GM19395 (cell line): Measurements from ENCODE around the gene MMP20.

Experiments
- ATAC-seq: cut with Tn5 transposase; IDR thresholded peaks from one replicate; pipeline ENCODE4 v1.9.1; 2021; ENCODE audit warnings: mild to moderate bottlenecking, moderate library complexity; ENCODE audit not compliant: unreplicated experiment

The MMP20 gene

GRCh38 chr11:102623128-102623527, 2.0 kb downstream of the MMP20 start:
- no peak for ATAC-seq

GRCh38 chr11:102622258-102622657, 2.9 kb downstream of the MMP20 start:
- ATAC-seq, result no peak

GRCh38 chr11:102620818-102621561, 4.1 kb downstream of the MMP20 start:
- ATAC-seq, result peak; percentile 82

GRCh38 chr11:102620179-102620578, 5.0 kb downstream of the MMP20 start:
- no peak for ATAC-seq

GRCh38 chr11:102617466-102618008, 7.6 kb downstream of the MMP20 start:
- ATAC-seq, result no peak

GRCh38 chr11:102615894-102616432, 9.2 kb downstream of the MMP20 start:
- no peak for ATAC-seq

DNA sequence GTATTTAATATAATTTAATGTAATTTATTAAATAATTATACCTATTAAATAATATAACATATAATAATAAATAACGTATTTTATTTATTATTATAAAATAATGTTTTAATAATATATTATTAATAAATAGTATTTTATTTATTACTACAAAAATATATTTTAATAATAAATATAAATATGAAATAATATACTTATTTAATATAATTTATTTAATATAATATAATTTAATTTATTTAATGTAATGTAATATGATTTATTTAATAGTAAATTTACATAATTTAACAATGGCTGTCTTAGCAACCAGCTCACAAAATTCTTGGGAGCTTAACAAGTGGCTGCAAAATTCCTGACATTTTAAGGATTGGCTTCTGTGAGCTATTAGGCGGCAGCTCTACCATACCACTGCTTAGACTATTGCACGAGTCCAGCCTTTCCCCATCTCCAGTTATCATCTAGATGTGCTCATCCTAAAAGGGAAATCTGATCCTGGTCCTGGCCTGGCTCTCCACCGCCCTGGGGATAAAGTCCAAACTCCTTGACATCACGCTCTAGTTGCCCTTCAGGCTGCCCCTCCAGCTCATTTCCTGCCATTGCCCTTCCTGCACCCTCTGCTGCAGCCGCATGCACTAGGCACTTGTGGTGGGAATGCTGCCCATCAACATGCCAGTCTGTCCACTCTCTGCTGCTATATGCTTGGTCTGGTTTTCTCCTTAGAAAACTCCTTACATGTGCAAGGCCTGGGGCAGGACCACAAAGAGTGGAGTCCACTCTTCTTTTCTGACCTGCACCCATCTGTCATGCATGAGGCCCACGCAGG, 9.8 kb downstream of the MMP20 start:
- ATAC-seq, result no peak

GRCh38 chr11:102614485-102614884, 10.6 kb downstream of the MMP20 start:
- ATAC-seq, result no peak

- ATAC-seq, result no peak
Measured at GRCh38 chr11:102614031-102614430, 11.1 kb downstream of the MMP20 start.

DNA sequence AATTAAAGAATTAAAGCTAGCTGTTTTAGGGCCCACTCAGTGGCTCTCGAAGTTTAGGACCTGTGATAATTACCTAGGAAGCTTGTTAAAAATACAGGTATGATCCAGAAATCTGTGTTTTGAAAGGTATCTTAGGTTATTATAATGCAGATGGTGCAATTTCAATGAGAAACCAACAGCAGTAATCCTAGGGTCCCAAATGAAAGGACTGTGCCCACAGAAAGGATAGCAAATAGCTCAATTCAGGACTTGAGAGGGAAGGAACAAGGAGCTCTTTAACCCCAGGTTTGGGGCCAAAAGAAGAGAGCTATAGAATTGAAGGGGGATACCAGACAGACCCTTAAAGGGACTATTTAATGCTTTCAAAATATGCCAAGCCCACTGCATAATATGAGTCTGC, 11.7 kb downstream of the MMP20 start:
- ATAC-seq, result no peak

DNA sequence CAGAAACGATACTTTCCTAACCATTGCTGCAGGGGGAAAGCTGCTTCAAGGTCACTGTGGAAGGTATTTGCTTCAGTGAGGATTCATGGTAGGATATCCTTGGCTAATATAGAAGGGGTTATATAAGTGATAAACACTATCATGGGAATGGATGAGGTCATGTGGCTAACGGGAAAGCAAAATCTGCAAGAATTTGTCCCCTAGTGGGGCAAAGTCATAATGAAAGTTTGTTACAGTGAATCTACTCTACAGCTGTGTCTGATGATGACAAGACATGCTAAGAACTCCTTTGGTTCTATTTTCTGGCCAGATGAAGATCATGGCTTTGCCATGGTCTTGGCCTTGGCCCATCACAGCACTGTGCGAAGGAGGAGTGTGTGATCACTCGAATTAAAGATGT, 13.8 kb downstream of the MMP20 start:
- ATAC-seq, result peak; percentile 59

DNA sequence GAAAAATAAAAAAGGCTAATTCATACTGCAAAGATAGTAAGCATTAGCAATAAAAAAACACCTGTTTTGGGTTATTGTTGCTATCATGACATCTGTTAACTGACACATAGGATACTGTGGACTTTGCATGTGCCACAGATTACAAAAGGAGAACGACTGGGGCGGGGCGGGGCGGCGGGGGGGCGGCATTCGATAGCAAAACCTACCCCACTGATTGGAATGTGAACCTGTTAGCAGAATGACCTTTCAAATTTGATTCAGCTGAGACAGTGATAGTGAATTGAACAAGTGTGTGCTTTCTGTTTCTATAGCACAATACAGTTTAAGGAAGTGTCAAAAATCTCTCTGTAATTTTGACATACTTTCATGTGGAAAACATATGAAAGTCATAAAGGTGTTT, 14.9 kb downstream of the MMP20 start:
- peak; percentile 35 for ATAC-seq

GRCh38 chr11:102608699-102609098, 16.4 kb downstream of the MMP20 start:
- no peak for ATAC-seq

GRCh38 chr11:102604875-102605274, 20.3 kb downstream of the MMP20 start:
- ATAC-seq, result no peak

- ATAC-seq, result no peak
Measured at GRCh38 chr11:102604011-102604410, 21.1 kb downstream of the MMP20 start.

GRCh38 chr11:102603576-102603975, 21.6 kb downstream of the MMP20 start:
- ATAC-seq, result no peak

DNA sequence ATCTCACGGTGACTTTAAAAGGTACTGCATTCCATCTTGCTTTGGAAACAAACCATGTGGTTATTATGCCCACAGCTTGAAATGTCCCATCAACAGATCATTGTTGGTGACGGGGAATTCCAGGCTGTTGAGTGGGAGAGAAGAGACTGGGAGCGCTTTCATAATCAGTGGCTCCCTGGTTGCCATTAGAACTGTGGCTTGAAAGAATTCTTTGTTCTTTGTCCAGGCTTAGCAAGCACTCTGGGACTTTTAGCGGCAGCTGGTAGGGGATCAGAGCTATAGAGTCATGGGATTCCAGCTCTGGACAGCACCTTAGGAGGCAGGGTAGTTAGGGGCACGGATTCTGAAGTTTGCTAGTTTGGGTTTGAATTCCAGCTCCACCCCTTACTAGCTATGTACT, 22.0 kb downstream of the MMP20 start:
- no peak for ATAC-seq

DNA sequence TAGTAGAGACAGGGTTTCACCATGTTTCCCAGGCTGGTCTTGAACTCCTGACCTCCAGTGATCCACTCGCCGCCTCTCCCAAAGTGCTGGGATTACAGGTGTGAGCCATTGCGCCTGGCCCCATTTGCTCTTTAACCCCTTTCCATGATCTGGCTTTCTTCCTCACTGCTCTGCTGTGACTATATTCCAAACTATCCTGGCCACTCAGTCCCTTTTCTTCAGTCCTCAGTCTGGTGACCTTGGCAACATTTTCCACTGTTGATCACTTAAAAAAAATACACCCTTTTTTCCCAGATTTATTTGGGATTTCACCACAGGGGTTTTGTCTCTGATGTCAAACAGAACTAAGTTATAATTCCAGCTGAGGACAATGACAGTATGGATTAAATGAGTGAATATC, 24.5 kb downstream of the MMP20 start:
- no peak for ATAC-seq

DNA sequence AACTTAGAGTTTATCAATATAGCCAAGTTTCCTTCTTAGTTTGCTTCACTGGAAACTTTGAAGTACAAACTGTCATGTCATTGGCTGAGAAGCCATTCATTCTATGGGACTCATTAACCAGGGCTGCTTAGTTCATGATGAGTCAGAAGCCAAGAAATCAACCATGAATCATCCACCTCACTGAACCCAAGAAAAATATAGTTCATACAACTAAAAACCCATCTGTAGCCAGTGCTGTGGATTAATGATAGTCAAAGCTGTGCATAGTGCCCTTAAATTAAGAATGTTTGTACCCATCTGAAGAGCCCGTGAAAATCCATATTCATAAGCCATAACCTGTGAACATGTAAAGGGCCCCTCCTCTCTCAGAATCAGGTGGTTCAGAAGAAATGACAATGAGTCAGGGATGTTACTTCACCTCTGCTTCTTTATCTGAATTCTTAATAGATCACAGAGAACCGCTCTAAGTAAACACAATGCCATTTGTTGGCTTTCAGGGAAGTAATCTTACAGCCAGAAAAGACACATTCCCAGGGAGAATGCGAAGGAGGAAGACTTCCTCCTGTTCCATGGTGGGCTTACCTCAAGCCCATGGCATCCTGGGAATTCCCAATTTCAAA, 25.4 kb downstream of the MMP20 start:
- peak; percentile 94 for ATAC-seq

- no peak for ATAC-seq
Measured at GRCh38 chr11:102598272-102598671, 26.9 kb downstream of the MMP20 start.

DNA sequence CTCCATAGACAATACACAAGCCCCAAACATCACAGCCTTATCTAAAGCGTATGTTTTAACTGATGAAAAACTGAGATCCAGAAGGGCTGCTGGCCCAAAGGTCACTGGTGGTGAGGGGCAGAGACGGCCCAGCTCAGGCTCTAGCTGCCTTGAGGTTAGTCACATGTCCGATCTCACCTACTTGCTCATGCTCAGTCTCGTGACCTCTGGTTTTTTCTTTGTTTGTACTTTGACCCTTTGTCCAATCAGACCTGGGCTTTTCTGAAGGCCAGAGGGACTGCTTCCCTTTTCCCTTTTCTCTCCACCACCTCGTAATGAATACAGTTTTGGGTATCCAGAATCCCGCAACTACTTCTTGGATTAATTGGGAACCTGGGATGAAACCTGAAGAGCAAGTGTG, 28.6 kb downstream of the MMP20 start:
- no peak for ATAC-seq
